HG03135 (cell line): ENCODE results near the gene NR6A1.

Experiments used
- ATAC-seq: cut with Tn5 transposase; IDR thresholded peaks from one replicate; pipeline ENCODE4 v1.9.1; 2021; ENCODE audit warnings: mild to moderate bottlenecking, moderate library complexity; ENCODE audit not compliant: unreplicated experiment

NR6A1 gene

DNA sequence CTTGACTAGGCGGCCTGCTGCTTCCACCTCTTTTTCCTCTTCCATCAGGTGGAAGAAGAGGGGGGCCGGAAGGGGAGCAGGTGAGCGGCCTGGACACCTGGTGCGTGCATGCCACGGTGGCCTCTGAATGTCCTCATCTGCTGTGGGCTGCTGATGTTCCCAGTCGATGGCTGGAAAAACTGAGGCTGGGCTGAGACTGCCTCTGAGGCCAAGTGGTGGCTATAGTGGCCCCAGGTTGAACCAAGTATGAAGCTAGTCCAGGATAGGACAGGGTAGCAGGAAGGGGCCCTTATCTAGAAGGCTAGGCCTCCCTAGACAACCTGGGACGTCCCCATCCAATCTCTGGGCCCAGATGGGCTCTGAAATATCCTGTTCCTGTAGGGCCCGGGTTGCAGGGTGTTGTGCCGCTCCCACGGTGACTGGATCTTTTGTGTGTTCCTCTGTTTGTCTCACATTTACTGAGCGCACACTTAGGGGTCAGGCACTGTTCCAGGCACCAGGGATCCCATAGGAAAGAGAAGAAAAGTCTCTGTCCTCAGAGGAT, 263.2 kb downstream of the NR6A1 start:
- ATAC-seq: no peak

GRCh38 chr9:124506931-124507879, 263.9 kb downstream of the NR6A1 start, which contains the start of gene NR5A1:
Gene NR5A1, minus strand, starts transcription at chr9:124507399. Its CDS starts 4,004 bp downstream, at chr9:124503395.
- no peak for ATAC-seq

DNA sequence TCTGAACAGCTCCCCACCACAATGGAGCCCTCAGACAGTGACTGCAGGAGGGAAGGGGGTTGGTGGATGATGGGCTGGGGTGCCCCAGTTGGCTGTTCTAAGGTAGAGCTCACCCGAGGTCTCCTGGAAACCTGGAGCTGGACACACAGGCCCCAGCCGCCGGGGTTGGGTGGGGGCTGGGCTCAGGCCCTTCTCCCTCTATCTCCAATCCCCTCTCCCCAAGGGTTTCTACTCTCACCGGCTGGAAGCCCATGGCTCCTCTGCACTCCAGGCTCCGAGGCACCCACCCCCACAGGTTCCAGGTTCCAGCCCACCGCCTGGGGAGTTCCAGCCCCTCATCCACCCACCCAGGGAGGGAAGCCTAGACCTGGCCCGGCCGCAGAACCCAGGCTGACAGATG, 264.7 kb downstream of the NR6A1 start:
- ATAC-seq: no peak

GRCh38 chr9:124505901-124506346, 265.2 kb downstream of the NR6A1 start:
- no peak for ATAC-seq

DNA sequence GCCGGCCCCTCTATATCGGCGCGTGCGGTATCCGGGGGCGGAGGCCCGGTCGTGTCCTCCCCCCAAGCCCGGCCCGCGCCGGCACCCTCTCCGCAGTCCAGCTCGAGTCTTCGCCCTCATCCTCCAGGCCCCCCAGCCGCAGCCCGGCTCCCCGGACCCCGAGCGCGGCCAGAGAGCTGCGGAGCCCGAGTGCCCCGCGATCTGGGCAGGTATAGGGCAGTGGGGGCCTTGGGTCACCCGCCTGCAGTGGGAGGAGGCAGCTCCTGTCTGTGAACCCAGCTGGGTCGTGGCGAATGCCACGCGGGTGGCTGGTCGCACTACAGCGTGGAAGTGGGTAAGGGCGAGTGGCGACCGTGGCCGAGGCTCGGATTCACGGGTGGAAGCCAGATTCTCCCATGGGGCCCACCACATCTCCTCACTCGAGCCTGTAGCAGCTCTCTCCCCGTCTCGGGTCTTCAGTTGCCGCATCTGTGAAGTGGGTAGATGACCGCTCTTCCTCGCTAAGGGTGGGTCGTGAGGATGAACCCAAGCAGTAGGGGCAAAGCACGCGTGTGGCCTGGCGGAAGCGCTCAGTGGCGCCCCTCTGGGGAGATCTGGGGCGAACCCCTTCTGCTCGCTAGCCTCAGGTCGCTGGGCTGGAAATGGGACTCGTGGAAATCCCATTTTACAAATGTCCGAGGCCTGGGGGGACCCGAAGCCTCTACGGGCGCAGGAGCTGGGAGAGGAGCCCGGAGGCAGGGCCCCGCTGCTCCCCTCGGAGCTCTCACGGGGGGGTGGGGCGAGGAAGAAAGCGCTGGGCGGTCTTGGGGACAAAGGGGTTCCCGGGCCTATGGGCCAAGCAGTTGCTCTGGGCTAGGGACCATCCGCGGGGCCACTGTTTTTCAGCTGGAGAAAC, 265.9 kb downstream of the NR6A1 start:
- ATAC-seq: no peak

DNA sequence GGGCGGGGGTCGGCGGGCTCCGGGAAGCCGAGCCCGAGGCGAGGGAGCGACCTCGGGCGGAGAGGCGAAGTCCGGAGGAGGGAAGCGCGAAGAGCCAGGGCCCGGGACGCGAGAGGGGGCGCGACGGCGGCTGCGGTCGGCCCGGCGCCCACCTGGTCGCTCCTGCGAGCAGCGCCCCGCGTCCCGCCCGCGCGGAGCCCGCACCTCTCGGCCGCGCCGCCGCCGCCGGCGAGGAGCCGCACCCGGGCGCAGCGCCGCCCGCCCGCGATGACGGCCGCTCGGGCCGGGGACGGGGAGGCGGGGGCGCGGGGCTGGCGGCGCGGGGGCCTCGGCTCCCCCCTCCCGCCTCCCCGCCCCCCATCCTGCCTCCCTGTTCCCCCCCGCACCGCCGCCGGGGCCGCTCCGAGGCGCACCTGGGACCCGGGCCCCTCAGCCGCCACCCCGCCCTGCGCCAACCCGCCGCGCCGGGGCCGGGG, 266.5 kb downstream of the NR6A1 start:
- no peak for ATAC-seq

- no peak for ATAC-seq
Observed at GRCh38 chr9:124503713-124504529, 267.2 kb downstream of the NR6A1 start.

DNA sequence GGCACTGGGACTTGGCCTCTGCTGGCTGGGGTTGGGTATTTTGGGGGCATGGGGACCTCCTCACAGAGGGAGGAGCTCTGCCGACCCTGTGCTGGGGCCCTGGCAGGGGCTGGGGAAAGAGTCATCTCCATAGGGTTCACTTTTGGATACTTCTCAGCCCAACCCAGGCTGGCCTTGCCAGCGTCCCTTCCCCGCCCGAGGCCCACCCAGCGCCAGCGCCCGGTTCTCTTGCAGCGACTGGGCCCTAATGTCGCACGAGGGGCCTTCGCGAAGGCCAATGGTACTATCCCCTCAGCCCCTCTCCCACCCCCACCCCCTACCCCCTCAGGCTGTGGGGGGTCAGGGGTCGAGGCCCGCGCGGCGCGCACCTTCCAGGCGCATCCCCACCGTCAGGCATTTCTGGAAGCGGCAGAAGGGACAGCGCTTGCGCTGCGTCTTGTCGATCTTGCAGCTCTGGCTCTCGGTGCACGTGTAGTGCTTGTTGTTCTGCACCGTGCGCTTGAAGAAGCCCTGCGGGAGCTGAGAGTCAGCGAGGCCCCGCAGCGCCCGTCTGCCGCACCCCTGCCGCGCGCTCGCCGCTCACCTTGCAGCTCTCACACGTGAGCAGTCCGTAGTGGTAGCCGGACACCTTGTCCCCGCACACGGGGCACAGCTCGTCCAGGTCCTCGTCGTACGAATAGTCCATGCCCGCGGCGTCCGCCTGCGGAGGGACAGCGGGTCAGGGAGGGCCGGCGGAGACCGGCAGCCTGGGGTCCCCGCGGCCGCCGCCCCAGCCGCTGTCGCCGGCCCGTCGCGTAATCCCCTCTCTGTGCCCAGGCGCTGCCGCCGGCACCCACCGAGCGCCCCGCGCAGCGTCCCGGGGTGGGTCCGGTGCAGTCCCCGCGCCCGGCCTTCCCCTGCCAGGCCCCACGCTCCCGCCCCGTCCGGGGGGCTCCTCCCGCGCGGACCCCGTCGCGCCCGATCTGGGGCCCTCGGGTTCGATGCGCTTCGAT, 268.1 kb downstream of the NR6A1 start:
- ATAC-seq: no peak

DNA sequence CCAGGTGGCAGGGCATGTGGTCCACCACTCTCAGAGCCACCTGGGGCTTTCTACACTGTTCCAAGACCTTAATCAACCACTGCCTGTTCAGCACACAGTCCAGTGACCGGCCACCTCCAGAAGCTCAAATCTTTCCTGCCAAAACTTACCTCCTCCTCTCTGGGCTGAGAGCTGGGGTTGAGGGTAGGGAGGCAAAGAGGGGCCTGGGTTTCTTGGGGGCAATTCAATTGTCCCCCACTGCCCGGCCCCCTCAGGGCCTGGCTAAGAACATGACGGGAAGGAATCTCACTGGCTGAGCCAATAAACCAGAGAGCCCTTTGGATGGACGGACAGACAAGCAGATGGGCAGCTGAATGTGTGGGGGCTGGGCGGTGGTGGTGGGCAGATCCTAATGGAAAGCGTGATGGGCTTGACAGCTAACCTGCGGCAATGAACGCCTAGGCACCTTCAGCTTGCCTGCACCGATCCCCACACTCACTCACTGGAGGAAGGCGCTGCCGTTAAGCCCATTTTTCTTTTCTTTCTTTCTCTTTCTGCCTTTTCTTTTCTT, 269.3 kb downstream of the NR6A1 start:
- ATAC-seq: no peak

DNA sequence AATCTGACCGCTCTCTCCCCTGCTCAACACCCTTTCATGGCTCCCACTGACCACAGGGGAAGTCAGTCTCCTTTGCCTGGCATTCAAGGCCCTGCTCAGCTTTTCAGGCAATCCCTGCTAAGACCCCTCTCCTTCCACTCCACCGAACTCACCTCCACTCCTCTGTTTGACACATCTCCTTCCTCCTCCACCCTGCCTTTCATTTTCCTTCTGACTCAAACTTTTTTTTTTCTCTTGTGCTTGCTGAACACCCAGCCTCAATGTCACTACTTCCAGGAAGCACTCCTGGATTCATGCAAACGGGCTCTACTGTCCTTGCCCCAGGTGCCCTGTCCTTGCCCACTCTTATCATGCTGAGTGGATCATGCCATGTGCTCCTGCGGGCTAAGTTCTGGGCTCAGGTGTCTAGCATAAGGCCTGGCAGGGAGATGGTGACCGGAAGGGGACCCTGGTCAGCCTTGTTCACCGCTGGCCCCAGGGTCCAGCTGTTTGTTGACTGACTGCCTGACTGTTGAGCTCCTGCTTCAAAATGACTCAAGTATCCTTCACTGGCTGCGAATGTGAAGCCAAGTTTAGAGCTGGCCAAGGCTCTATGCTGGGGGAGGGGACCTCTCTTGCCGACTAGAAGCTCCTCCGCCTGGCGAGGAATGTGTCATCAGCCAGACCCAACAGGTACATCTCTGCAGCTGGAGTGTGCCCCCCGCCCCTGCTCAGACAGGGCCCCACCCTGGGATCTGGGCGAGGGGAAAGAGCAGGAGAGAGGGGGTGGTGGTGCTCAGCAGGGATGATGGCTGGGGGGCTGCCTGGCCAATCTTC, 270.1 kb downstream of the NR6A1 start:
- no peak for ATAC-seq

DNA sequence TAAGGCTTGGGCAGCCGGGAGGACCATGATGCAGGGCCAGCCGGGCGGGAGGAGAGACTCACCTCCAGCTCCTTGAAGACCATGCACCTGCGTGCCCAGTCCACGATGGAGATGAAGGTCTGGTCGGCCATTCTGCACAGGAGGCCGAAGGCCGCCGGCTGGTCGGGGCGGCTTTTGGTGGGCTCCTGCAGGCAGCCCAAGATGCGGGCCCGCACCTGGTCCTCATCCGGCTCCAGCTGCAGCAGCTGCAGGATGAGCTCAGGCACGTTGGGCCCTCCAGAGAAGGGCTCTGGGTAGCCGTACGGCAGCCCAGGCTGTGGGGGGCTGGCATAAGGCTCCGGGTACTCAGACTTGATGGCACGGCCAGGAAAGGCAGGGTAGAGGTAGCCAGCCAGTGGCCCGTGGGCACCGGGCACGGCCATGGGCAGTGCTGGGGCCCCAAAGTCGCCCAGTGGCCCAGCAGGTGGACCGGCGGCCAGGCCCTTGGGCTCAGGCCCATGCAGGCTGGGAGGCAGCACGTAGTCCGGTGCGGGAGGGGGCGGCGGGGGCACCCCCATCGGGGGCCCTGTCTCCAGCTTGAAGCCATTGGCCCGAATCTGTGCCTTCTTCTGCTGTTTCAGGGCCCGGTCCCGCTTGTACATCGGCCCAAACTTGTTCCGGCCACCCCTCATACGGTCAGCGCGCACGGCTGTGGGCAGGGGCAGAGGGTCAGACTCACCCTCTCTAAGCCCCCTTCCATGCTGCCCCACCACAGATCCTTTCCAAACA, 270.9 kb downstream of the NR6A1 start:
- ATAC-seq: no peak

GRCh38 chr9:124499216-124499615, 271.9 kb downstream of the NR6A1 start:
- no peak for ATAC-seq

DNA sequence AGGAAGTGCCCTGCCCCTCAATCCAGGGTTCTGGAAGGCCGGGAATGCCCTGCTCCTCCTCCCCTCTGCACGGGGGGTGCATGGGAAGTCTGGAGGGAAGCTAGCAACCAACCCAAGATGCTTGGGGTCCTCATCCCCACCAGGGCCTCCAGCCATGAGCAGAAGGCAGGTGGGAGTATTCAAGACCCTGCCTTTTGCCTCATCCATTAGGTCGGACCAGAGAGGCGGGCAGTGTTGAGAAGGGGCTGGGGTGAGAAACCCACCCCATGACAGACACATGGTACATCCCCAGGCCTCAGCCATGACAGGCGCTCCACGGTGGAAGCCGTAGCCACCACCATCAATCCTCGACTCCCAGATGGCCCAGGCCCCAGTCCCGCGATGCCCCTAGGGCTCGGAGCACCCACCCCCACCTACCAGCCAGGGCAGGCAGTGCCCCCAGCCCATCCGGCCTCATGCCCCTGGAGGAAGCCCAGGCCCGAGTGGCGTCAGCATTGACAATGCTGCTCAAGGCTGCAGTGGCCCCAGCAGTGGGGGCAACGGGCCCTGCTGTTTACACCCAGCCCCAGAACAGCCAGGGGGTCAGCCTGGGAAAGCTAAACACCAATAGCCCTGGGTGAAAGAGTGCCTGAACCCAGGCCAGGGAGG, 272.5 kb downstream of the NR6A1 start:
- no peak for ATAC-seq

- ATAC-seq: no peak
Observed at GRCh38 chr9:124498040-124498439, 273.1 kb downstream of the NR6A1 start.

- ATAC-seq: no peak
Observed at GRCh38 chr9:124497441-124497840, 273.7 kb downstream of the NR6A1 start.

DNA sequence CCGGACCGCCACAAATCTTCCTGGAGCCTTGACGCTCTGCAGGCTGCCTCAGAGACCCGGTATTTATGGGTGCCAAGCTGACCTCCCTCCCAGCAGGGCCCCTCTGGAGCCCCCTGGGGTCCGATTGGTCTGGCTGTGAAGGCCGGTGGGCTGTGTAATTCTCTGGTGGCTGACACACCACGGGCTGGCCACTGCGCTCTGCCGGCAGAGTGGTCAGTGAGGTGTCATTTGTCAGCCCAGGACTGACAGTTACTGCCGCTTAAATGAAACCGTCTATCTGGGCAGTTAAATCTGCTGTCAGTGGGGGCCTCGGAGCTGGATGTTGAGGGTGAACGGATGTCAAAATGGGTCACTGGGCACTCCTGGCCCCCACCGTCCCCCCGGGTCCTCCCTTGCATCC, 274.6 kb downstream of the NR6A1 start:
- ATAC-seq: no peak

DNA sequence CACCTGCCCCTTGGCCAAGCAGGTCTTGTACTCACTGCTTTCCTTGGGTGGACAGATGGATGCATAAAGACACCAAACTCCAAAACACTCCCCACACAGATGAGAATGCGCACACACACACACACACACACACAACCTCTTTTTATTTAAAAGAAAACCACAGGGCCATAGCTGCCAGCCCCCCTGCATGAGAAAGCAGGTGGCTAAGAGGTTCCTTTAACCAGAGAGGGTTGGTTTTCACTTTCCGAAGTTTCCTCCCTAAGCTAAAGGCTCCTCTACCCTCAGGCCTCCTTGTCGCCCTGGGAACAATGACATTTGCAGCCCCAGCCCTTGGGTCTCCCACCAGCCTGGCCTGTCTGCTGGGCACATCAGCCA, 275.0 kb downstream of the NR6A1 start:
- no peak for ATAC-seq
